Stimulated activated CD4-positive, alpha-beta T cell treated with anti-CD3 and anti-CD28 coated beads, Interleukin-4, amount 100 ng/mL, for 48 hours (primary cell): ENCODE results near the gene TRIM4.
"Not testable (repeated sequence)": the region's sequence is repeated elsewhere in the genome, so short reads cannot be mapped to it uniquely, and the experiment has no call there.

ENCODE experiments used
- DNase-seq, 2 donors: peaks; one replicate each; pipeline ENCODE4 v3.0.0-alpha.2; 2020; ENCODE audit warnings: low read depth in 2 of 2

Gene TRIM4, protein sequence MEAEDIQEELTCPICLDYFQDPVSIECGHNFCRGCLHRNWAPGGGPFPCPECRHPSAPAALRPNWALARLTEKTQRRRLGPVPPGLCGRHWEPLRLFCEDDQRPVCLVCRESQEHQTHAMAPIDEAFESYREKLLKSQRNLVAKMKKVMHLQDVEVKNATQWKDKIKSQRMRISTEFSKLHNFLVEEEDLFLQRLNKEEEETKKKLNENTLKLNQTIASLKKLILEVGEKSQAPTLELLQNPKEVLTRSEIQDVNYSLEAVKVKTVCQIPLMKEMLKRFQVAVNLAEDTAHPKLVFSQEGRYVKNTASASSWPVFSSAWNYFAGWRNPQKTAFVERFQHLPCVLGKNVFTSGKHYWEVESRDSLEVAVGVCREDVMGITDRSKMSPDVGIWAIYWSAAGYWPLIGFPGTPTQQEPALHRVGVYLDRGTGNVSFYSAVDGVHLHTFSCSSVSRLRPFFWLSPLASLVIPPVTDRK

DNA sequence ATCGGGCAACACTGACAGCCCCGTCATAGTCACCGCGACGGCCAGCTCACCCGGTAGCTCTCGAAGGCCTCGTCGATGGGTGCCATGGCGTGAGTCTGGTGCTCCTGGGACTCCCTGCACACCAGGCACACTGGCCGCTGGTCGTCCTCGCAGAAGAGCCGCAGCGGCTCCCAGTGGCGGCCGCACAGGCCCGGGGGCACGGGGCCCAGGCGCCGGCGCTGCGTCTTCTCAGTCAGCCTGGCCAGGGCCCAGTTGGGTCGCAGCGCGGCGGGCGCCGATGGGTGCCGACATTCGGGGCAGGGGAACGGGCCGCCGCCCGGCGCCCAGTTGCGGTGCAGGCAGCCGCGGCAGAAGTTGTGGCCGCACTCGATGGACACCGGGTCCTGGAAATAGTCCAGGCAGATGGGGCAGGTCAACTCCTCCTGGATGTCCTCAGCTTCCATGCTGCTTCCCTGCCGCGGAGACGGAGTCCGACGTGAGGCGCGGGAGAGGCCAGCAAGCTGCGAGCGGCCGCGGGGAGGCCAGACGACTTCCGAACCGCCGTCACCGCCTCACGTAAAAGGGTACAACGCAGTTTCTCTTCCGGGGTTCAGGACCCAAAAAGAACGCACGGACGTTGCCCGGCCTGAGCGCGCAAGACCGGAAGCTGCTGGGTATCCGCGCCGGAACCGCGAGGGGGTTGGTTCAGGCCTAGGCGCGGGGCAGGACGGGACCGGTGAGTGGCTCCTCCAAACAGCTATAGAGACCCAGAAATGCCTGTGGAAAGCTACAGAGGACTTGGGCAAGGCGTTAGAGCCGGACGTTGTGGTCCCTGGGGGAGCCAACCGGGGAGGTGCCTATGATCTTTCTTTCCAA, at the start of gene TRIM4:
TSS of gene TRIM4 (minus strand) at position 572 of the 855 bp plus-strand sequence. CDS start at position 443, 129 bp downstream.
- DNase-seq = peak; percentile 83 to 90

- no peak for DNase-seq
Measured at GRCh38 chr7:99958564-99959227, 39.4 kb upstream of the TRIM4 start.

GRCh38 chr7:99955247-99955646, 35.9 kb upstream of the TRIM4 start:
- no peak for DNase-seq

DNA sequence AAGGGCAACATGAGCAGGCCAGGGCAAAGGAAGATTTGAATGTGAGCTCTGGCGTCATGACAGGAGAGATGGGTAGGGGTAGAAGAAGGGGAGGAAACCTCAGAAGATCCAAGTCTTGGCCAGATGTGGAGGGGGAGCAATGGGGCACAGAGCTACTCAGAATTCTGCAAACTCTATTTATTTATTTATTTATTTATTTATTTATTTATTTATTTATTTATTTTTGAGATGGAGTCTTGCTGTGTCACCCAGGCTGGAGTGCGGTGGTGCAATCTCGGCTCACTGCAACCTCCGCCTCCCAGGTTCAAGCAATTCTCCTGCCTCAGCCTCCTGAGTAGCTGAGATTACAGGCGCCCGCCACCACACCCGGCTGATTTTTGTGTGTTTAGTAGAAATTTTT, 35.3 kb upstream of the TRIM4 start:
- DNase-seq = not testable (repeated sequence)

DNA sequence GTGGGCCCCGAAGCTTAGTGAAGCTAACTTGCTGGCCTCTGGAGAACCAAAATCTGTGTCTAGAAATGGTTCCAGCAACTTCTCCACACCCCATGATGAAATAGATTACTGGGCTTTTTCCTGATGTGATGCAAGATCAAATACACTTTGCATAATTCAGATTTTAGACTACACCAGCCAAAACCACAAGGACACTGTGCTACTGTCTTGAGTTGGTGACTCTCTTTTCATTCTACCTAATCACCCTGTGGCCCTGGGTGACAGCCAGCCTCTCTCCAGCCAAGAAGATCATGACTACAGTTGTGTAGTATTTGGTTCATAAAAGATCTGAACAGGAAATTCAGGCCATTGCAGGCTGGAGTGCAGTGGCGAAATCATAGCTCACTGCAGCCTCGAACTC, 34.3 kb upstream of the TRIM4 start:
- no peak for DNase-seq

DNA sequence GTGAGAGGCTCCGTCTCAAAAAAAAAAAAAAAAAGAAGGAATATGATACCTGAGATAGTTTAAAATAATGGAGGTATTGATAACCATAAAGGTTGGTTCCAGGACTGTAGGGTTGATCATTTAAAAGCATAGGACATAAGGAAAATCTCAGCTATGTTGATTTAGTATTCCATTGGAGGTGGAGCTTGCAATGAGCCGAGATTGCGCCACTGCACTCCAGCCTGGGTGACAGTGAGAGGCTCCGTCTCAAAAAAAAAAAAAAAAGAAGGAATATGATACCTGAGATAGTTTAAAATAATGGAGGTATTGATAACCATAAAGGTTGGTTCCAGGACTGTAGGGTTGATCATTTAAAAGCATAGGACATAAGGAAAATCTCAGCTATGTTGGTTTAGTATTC, 33.3 kb upstream of the TRIM4 start:
- not testable (repeated sequence) for DNase-seq

DNA sequence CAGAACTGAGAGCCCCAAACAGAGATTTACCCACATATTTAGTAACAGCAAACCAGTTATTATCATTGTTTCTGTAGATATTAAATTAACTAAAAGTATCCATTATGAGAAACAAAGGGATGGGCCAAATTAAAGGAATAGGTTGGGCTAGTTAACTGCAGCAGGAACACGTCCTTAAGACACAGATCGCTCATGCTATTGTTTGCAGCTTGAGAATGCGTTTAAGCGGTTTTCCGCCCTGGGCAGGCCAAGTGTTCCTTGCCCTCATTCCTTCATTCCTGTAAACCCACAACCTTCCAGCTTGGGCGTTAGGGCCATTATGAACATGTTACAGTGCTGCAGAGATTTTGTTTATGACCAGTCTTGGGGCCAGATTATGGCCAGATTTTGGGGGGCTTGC, 31.5 kb upstream of the TRIM4 start:
- DNase-seq = not testable (repeated sequence)

DNA sequence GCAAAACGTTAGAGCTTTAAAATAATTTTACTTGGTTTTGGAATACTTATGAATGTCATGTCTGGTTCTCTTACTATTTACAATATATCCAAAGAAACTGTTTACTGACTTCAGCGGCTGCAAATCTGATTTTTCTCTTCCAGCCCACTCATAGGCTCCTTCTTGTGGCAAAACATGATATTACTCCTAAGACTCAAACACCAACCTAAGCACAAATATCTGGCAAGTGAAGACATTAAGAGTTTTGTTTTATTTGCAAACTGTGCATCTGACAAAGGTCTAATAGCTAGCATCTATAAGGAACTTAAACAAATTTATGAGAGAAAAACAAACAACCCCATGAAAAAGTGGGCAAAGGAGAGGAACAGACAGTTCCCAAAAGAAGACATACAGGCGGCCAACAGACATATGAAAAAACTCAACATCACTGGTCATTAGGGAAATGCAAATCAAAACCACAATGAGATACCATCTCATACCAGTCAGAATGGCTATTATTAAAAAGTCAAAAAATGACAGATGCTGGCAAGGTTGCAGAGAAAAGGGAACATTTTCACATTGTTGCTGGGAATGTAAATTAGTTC, 30.4 kb upstream of the TRIM4 start:
- DNase-seq = no peak

GRCh38 chr7:99947608-99948007, 28.3 kb upstream of the TRIM4 start:
- DNase-seq = no peak

- DNase-seq = no peak
Measured at GRCh38 chr7:99944497-99945070, 25.3 kb upstream of the TRIM4 start.

GRCh38 chr7:99943641-99944496, 24.5 kb upstream of the TRIM4 start:
- DNase-seq = no peak

DNA sequence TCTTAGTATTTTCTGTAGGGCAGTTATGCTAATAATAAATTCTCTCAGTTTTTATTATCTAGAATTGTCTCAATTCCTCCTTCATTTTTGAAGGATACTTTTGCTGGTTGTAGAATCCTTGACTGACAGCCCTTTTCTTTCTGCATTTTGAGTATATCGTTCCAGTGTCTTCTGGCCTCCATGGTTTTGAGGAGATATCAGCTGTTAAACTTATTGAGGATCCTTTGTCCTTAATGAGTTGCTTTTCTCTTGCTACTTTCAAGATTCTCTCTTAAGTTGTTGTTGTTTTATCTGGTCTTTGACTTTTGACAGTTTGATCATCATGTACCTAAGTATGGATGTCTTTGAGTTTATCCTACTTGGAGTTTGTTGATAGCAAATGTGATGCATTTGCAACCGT, 19.0 kb upstream of the TRIM4 start:
- DNase-seq = no peak

- DNase-seq = not testable (repeated sequence)
Measured at GRCh38 chr7:99935009-99935408, 15.7 kb upstream of the TRIM4 start.

DNA sequence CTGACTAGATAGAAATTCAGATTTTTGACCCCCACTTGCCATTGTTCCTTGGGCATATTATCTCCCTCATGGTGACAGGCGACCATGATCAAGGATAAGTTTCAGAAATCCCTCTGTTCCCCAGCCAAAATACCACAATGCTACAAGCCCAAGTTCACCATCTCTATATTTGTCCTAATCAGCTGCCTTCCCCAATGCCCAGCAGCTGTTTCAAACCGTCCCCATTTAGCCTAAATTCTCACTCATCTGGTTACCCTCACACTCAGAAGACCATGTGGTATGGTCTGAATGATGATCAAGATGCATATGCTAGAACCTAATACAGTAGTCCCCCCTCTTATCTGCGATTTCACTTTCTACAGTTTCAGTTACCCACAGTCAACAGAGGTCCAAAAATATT, 11.0 kb upstream of the TRIM4 start:
- DNase-seq = no peak

DNA sequence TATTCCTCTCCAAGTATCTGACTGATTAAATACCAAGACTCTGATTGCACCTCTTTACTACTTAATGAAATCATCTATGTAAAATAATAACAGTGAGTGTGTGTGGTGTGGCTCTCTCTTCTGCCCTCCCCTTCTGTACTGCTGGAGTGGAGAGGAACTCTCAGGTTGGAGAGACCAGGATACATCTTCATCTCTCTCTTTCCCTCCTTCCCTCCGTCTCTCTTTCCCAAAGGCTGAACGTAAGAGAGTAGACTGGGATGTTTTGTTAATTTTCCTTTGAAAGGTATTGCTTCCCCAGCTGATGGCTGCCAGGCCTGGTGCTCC, 10.4 kb upstream of the TRIM4 start:
- no peak for DNase-seq

DNA sequence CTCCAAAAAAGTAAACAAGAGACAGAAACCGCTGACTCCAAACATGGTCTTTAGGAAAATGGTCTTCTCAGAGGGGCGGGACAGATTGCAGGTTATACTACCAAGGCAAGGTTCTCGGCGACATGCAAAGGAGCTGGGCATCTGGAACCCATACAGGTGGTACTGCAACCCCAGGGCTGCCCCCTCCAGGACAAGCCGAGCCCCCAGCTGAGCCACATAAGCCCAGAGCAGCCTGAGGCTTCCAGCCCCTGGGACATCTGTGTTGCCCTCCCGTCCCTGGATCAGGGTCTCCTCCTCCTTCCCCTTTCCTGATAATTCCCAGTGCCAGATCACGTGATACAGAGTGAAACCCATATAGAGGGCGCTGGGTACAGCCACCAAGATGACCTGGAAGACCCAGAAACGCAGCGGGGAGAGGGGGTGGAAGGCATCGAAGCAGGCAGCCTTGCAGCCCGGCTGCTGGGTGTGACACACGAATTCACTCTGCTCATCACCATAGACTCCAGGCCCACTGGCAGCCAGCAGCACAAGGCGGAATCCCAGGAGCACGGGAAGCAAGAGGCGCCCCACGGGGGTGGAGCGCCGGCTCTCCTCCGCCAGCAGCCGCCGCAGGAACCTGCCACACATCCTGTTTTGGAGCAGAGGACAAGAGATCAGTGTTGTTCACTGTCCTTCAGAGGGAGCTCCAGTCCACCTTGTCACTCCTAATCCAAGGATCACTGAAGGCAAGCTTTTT, 9.8 kb upstream of the TRIM4 start, which contains the start of gene GJC3:
TSS of gene GJC3 (minus strand) at position 627 of the 736 bp plus-strand sequence. CDS start at position 627, 0 bp downstream.
- peak; percentile 12 to 14 for DNase-seq

DNA sequence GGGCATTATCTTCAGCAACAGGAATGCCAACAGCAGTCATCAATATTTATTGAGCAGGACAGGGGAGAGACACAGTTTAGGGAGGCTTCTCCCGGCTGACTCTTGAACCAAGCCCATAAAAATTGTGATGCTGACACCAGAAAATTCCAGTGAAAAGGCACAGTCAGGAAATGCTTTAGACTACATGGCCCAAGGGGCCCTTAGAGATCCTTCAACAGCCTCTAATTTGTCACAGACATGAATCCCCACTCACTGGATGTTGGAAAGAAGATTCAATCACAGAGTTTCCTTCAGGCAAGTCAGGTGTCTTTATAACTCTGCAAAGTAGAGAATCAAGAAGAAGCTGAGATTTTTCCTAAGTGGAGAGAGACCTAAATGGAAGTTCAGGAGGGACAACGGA, 8.9 kb upstream of the TRIM4 start:
- DNase-seq = no peak

- no peak for DNase-seq
Measured at GRCh38 chr7:99927536-99927935, 8.2 kb upstream of the TRIM4 start.

- no peak for DNase-seq
Measured at GRCh38 chr7:99926321-99926720, 7.0 kb upstream of the TRIM4 start.

DNA sequence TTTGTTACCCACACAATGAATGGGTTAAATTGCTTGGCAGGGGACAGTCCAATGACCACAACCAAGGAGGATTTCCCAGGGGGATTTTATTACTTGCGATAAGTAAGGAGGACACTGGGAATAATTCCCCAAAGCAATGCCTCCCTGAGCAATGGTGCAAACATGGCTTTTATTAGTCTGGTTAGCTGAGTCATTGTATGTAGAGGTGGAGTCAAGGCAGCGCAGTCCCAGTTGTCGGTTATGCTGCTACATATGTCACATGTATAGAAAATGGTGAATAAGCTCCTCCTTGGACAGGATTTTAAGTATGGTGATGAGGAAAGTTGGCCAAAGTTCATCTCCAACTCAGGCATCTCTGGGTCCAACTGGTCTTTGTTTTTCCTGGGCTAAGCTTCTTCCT, 3.9 kb upstream of the TRIM4 start:
- no peak for DNase-seq
